ENCODE results near the gene KCNA10.

DNA sequence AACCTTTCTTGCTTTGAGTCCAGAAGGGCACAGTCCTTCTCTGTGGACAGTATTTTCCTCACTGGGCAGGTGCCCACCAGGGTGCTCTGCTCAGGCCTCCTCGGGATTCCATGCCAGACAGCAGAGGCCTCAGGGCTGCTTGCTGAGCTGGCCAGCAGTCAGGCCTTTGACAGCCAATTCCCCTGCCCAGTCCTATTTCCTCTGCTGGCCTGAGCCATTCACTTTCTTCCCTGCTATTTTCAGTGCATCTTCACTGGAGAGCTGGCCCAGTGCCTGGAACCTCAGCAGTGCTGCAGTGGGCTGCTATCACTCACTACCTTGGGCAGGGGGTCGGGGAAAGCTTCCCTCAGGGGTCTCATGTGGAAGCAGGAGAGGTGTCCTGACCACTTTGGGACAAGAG lies 33.2 kb downstream of the KCNA10 start:
- TF ChIP-seq EZH2 (IDR thresholded peaks at IDR 0.05; ENCODE audit: low read length, unreplicated experiment) (no peak), CTCF (conservative IDR thresholded peaks at IDR 0.05; ENCODE audit: low read depth, low read length) (no peak)
